GM23248 (cell line): ENCODE results near the gene LAPTM5.

Experiments used
- EZH2 ChIP-seq: fragments of 200-600 bp; sonication (generic); IDR thresholded peaks from 2 replicates; pipeline ENCODE4 v1.6.1; 2018; ENCODE audit warnings: antibody characterized with exemption, mild to moderate bottlenecking; ENCODE audit not compliant: insufficient read depth, poor library complexity, severe bottlenecking
- EZH2phosphoT487 ChIP-seq: fragments of 200-600 bp; sonication (generic); IDR thresholded peaks from 2 replicates; pipeline ENCODE4 v1.6.1; 2018; ENCODE audit warnings: antibody characterized with exemption, moderate library complexity, mild to moderate bottlenecking, low read depth; ENCODE audit not compliant: insufficient read depth

- TF ChIP-seq EZH2phosphoT487 = no peak
- no peak for TF ChIP-seq EZH2
These were observed 72.4 kb downstream of the LAPTM5 start for GRCh38 chr1:30684881-30685795.
